GM21381 (cell line): Measurements from ENCODE around the gene ZFP91.
"Not testable (repeated sequence)": the region's sequence is repeated elsewhere in the genome, so short reads cannot be mapped to it uniquely, and the experiment has no call there.

Experiments used
- ATAC-seq: cut with Tn5 transposase; IDR thresholded peaks from one replicate; pipeline ENCODE4 v1.9.1; 2021; ENCODE audit warnings: mild to moderate bottlenecking, moderate library complexity; ENCODE audit not compliant: unreplicated experiment

Gene ZFP91

GRCh38 chr11:58578635-58579191 is at the start of gene ZFP91:
ZFP91 (plus strand) TSS chr11:58579063; CDS start chr11:58579282, 219 bp downstream.
- peak; percentile 35 for ATAC-seq

- no peak for ATAC-seq
These were observed 48.6 kb upstream of the ZFP91 start for GRCh38 chr11:58530236-58530635.

GRCh38 chr11:58531865-58532341 is 47.0 kb upstream of the ZFP91 start:
- no peak for ATAC-seq

DNA sequence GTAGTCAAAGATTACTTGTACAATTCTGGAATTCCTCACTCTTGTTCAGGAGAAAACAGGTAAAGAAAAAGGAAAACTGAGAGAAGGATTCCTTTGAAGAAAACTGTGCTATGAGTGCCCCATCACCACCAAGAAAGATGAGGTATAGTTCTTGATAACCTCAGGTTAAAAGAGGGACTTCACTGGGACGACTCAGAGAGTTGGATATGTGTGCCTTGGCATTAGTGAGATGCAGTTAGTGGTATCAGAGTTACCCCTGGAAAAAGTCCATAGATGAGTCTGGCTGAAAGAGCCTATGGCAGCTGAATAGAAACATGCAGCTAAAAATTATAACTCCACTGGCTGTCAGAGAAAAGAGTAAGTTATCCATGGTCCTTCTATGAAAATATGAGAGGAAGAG is 32.0 kb upstream of the ZFP91 start:
- ATAC-seq = no peak

DNA sequence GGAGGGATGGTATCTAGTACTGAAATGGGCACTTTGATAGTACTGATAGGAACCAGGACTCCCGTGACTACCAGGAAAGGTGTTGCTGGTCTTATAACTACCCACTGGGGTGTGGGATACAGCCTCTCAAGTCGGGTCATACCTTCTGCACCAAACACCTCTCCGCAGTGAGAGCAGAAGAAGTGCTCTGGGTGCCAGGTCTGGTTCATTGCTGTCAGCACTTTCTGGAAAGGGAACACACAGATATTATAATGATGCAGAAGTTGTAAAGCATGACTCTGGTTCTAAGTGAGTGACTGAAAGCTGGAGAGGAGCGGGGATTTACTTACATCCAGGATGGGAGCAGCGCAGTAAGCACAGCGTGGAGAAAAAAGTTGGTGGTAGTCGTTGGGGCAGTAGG is 29.2 kb upstream of the ZFP91 start:
- no peak for ATAC-seq

DNA sequence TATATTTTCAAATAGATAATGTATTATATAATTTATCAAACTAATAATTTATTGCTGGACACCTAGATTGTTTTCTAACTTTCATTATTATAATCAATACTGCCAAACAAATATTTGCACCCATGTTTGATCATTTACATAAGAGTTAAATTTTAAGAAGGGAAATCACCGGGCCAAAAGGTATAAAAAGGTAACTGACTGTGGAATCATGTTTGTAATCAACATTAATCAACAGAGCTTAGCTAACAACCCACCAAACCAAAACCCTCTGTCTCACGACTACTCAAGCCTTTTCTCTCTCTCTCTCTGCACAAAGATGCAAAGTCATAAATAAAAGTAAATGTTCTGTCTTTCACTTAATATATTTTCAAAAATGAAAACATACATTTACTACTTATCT is 18.0 kb upstream of the ZFP91 start:
- no peak for ATAC-seq

- ATAC-seq = no peak
These were observed 17.3 kb upstream of the ZFP91 start for GRCh38 chr11:58561394-58562098.

DNA sequence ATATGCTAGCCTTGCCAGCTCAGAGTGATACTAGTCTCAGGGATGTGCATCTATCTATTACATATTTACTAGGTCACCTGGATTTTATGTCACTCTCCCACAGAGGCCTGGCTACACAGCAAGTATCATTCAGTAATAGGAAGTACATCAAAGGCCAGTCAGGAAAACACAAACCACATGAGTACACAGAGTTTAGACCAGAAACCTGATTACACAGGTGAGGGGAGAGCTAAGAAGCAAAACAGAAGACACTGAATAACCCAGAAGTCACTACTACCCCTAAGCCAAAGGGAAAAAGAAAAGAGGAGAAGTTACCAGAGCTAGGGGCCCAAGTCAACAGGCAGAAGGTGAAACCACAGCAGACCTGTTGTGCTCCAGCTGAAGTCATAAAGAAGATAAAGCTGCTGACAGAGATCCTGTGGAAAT is 16.5 kb upstream of the ZFP91 start:
- peak; percentile 93 for ATAC-seq

- ATAC-seq = no peak
These were observed 14.6 kb upstream of the ZFP91 start for GRCh38 chr11:58564231-58564630.

DNA sequence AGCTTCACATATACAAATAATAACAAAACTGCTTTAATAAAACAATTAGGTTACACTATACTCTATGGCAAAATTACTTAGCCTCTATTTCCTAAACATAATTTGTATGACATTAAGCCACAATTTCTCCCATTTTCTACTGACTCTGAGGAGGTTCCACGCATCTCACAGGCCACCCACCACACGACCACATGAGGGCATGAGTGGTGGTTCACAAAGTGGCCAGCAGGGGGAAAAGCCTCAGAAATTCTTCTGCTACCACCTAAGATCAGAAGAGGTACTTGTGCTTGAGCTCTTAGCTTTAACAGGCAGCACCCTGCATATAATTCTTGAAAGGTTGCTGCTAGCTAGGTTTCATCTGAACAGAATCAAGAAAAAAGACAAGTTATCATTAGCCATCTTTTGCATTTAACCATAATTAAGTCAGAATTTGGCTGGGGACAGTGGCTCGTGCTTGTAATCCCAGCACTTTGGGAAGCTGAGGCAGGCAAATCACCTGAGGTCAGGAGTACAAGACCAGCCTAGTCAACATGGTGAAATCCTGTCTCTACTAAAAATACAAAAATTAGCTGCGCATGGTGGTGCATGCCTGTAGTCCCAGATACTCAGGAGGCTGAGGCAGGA is 10.9 kb upstream of the ZFP91 start:
- peak; percentile 95 for ATAC-seq

DNA sequence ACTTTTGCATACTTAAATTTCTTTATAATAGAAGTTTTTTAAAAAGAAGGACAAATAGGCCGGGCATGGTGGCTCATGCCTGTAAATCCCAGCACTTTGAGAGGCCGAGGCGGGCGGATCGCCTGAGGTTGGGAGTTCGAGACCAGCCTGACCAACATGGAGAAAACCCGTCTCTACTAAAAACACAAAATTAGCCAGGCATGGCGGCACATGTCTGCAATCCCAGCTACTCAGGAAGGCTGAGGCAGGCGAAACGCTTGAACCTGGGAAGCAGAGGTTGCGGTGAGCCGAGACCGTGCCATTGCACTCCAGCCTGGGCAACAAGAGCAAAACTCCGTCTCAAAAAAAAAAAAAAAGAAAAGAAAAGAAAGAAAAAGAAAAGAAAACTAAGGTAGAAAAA is 6.0 kb upstream of the ZFP91 start:
- not testable (repeated sequence) for ATAC-seq

DNA sequence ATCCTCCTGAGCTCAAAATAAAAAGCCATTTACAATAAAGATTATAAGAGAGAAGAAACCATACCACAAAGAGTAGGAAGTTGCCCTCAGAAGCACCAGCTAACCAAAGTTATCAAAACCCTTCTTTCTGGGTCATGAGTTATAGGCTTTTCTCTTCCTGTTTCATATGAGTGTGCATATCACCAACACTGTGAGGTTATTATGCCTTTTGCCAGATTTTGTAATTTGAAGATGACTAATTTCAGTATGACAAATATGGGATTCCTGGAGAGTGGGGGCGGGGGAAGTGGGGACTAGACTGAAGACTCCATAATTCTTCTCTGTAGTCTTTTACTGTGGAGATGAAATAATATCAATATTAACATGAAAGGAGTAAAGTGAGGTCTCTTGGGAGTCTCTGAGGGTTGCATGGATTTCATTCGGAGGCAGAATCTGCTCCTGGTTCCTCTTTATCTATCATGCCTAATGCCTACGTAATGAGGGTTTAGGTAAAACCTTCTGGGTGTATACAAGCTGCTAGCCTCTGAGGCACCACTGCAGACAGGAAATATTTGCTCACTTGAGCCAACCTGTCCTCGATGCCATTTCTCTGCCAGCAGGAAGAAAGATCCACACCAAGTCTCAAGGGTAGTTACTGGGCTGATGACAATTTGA is 5.3 kb upstream of the ZFP91 start:
- ATAC-seq = peak; percentile 17

GRCh38 chr11:58574881-58575280 is 4.0 kb upstream of the ZFP91 start:
- no peak for ATAC-seq

- ATAC-seq = no peak
These were observed 3.4 kb upstream of the ZFP91 start, which contains the start of gene LPXN for GRCh38 chr11:58575377-58576020. LPXN (minus strand) TSS chr11:58575856; CDS start chr11:58575772, 84 bp downstream.

DNA sequence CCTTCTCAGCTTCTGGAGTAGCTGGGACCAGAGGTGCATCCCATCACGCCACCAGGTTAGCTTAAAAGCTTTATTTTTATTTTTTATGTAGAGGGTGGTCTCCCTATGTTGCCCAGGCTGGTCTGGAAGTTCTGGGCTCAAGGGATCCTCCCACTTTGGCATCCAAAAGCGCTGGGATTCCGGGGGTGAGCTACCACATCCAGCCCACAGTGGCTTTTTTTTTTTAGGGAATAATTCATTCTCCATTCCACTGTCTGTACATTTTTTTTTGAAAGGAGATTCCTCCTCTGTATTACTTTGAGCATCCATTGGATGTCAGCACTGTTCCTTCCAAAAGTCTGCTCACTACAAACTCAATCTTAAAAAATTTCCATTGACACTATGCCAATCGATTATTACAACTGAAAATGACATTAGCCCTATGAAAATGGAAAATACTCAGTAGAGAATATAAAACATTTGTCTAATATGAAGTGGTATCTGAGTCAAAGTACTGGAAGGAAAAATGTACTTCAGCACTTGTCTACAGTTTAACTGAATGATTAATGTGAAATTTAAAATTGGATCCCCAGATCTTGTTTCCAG is 1.9 kb upstream of the ZFP91 start:
- ATAC-seq = no peak

- peak; percentile 47 for ATAC-seq
These were observed 1.2 kb upstream of the ZFP91 start for GRCh38 chr11:58577555-58578135.

DNA sequence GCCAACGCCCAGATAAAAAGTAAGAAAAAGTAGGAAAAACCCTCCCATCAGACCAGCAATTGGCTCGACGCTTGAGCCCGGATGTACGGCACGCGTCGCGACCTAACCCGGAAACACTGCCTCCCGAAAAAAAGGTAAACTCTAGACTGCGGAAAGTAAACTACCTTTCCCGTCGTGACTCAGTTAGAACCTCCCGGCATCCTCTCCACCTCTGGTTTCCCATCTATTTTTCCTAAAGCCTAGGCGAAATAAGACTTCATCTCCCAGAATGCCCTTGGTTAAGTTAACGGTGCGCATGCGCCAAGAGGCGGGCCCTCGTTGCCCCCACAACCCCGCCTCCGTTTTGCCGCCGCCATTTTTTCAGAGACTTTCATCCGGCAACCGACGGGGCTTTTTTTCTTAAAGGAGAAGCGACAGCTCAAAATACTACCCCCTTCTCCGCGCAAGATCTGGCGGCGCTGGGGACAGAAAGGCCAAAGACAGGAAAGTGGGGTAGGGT is 678 bp upstream of the ZFP91 start:
- no peak for ATAC-seq

DNA sequence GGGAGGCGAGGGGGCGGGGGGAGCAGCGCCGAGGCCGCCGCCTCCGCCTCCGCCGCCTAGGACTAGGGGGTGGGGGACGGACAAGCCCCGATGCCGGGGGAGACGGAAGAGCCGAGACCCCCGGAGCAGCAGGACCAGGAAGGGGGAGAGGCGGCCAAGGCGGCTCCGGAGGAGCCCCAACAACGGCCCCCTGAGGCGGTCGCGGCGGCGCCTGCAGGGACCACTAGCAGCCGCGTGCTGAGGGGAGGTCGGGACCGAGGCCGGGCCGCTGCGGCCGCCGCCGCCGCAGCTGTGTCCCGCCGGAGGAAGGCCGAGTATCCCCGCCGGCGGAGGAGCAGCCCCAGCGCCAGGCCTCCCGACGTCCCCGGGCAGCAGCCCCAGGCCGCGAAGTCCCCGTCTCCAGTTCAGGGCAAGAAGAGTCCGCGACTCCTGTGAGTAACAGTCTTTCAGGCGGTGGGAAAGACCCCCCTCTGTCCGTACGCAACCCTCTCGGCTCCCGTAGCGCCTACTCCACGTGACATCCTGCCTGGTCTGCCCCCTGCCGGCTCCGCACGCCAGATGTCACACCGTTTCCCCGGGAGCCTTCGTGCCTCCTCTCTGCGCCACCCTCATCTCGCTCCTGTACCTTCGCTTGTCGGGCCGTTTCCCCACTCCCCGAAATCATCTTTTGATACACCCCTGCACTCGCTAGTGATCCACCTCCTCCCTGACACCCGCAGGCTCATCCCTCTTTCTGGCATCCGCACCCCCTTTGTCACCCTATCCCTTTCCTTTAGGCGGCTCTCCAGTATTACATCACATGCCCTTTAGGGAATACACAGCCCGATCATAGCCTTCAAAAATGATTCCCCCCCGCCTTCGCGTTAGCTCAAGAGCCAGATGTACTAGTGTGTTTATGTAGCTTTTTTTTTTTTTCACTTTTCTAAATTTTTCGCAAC is 598 bp downstream of the ZFP91 start:
- peak; percentile 35 for ATAC-seq

GRCh38 chr11:58580311-58580710 is 1.4 kb downstream of the ZFP91 start:
- ATAC-seq = no peak
